C4-2B (cell line): Measurements from ENCODE around the gene MAML3.

Experiments used
- H3K27ac ChIP-seq: fragments of 450-650 bp; 2 replicates; pipeline ENCODE4 v1.5.1; 2017
- ZFX ChIP-seq: fragments of 450-650 bp; IDR thresholded peaks from 2 replicates; pipeline ENCODE4 v1.6.1; 2017
- TF ChIP-seq, protein P1 (sequence below): fragments of 450-650 bp; conservative IDR thresholded peaks from 2 replicates; pipeline ENCODE4 v1.5.1; 2017; ENCODE audit warnings: mild to moderate bottlenecking

The MAML3 gene

DNA sequence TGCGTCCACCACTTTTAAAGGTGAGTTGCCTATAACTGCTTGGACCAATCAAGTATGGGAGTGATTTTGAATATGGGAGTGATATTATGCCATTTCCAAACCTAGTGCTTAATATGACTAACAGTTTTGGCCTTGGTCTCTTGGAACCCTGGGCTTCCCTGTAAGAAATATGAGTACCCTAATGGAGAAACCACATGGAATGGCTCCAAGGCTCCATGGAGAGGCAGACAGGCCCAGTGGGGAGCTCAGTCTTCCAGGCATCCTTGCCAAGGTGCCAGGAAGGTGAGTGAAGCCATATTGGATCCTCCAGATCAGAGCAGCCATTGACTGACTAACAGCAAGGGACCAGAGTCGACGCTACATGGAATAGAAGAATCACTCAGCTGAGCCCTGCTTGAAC is 53.2 kb downstream of the MAML3 start:
- H3K27ac ChIP-seq, result no peak overlapping the region
- TF ChIP-seq, protein P1, sequence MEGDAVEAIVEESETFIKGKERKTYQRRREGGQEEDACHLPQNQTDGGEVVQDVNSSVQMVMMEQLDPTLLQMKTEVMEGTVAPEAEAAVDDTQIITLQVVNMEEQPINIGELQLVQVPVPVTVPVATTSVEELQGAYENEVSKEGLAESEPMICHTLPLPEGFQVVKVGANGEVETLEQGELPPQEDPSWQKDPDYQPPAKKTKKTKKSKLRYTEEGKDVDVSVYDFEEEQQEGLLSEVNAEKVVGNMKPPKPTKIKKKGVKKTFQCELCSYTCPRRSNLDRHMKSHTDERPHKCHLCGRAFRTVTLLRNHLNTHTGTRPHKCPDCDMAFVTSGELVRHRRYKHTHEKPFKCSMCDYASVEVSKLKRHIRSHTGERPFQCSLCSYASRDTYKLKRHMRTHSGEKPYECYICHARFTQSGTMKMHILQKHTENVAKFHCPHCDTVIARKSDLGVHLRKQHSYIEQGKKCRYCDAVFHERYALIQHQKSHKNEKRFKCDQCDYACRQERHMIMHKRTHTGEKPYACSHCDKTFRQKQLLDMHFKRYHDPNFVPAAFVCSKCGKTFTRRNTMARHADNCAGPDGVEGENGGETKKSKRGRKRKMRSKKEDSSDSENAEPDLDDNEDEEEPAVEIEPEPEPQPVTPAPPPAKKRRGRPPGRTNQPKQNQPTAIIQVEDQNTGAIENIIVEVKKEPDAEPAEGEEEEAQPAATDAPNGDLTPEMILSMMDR, result no peak
- TF ChIP-seq ZFX, result no peak

DNA sequence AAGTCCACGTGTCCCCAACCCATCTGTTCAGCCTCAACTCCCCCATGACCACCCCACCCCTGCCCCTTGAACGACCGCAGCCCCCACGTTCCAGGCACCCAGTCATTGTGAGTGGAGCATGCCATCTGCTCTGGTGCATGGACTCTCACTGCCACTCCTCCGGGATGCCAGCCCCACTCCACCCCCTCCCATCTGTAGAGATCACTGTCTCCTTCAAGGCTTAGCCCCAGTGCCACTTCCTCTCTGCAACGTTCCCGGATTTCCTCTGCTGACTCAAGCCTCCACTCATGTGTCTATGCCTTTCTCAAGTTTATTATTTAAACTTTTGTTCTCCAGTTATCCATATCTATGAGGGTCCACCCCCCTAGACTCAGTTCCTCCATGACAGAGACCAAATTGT is 54.0 kb downstream of the MAML3 start:
- H3K27ac ChIP-seq, result no peak overlapping the region
- TF ChIP-seq ZFX, result no peak
- TF ChIP-seq, protein P1, result no peak

DNA sequence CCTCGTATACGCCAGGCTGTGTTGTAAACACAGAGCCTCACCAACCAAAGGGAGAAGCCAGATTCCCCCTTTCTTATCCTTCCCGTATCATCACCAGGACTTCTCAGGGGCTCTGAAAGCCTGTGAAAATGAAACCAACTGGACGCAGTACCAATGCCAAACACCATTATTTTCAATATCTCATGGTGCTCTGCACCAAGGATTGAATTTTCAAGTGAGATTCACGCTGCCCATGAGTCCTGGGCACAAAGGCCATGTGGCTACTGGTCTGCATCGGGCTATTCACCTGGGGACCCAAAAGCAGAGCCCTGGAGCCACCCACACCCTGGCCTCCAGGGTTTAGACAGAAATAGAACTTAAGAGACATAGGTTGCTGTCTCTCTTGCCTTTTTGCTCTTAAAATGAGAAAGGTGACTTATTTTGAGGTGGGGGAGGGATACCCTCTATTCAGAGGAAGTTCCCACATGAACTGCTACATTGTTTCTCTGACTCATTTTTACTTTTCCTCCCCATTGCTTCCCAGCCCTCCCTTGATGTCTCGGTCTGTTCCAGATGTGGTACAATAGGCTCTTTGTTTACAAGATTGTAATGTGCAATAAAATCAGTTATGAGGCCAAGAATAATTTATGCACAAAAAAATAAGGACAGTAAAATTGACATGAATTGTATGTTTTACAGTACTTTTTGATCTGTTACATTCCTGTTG is 55.4 kb downstream of the MAML3 start:
- TF ChIP-seq, protein P1, result no peak
- TF ChIP-seq ZFX, result no peak
- H3K27ac ChIP-seq, result peak overlapping the region; percentile 33; the same call in 1 of the 2 replicates

DNA sequence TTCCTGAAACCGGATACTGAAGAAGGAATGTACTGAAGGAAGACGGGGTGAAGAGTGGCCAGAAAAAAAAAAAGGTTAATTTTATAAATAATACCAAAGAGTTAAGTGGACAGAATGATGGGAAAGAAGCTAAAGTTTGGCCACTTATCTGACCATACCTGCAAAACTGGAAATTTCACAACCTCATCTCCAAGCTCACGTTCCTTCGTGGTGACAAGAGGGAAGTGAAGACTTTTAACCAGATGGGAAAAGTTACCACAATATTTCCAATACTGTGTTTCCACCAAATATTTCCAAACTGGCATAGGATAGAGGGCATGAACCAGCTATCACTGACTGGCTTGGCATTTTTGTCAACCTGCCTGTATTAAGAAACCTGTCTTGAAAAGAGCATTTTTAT is 56.4 kb downstream of the MAML3 start:
- H3K27ac ChIP-seq, result no peak overlapping the region; the same call in 1 of the 2 replicates
- no peak for TF ChIP-seq ZFX
- TF ChIP-seq, protein P1, result no peak

DNA sequence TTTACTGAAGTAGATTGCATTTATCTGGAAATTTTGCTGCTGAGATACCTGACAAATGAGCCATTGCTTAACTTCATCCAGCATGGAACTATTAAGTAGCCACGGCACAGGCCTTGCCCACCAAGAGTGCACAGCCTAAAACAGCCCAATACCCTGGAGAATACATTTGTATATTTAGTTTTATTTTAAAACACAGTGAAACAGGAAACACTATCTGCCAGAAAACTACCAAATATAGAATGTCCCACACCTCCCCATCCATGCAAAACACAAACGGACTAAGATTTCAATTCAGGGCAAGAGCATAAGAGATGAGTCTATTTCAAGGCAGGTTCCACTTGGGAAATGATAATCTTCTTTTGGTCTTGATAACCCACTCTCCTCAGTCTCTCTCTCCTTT is 57.1 kb downstream of the MAML3 start:
- H3K27ac ChIP-seq, result no peak overlapping the region; the same call in 1 of the 2 replicates

DNA sequence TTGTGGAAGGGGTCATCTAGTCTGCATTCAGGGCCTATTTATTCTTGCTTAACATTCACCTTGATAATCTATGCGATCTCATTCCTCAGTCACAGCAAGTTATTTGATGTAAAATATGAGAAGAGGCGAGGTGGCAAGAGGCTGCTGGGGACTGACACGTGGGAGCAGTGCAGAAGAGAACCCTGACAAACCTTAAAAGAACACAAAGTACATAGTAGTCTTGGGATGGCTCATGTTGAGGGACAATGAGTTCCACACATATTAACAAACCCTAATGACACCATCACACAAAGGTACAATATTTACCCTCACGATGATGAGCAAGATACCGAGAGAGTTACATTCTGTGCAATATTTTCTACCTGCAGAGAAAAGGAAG is 57.5 kb downstream of the MAML3 start:
- TF ChIP-seq ZFX, result no peak
- TF ChIP-seq, protein P1, result no peak
- H3K27ac ChIP-seq, result peak overlapping the region; percentile 17; the same call in 1 of the 2 replicates

More for the DNA sequence above, 57.1 kb downstream of the MAML3 start:
- TF ChIP-seq ZFX, result no peak
- TF ChIP-seq, protein P1, result no peak

DNA sequence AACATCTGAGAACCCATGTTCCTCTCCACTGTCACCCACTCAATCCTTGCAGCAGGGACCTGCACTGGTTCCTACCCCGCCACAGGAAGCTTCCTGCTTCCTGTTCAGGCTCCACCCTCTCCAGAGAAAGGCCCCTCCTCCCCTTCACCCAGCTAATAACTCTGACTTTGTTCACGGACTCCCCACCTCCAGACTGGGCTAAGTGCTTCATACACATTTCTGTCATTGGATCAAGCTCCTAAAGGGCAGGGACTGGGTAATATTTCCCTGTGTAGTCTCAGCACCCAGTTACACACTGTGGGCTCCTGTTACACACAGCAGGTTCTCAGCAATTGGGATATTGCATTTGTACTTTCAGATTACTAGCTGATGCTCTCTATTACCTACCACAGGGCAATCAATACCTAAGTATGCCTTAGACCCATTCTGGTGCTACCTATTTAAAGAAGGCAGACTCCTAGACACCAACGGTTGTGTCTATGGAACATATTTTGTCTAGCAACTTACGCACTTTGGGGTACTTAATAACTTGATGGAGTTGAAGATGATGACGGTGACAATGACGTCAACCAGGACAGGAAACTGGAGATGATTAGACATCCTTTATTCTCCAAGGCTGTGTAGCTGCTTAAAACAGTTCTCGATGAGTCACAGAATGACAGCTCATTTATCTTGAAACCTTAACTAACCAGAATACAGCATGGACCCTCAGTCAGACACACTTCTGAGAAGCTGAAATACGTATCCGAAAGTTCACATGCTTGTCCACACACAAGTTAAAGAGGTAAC is 58.1 kb downstream of the MAML3 start:
- peak overlapping the region; percentile 61 for H3K27ac ChIP-seq
- TF ChIP-seq ZFX, result no peak
- TF ChIP-seq, protein P1, result no peak
